ENCODE data around the gene PRR3.

PRR3 gene

GRCh38 chr6:30572148-30572547 lies 15.1 kb downstream of the PRR3 start:
- DNase-seq = no peak

GRCh38 chr6:30573113-30573512 lies 16.0 kb downstream of the PRR3 start:
- no peak for DNase-seq

GRCh38 chr6:30578051-30578450 lies 21.0 kb downstream of the PRR3 start:
- DNase-seq = no peak

GRCh38 chr6:30583921-30584320 lies 26.8 kb downstream of the PRR3 start:
- no peak for DNase-seq

GRCh38 chr6:30589754-30590358 lies 32.8 kb downstream of the PRR3 start:
- no peak for DNase-seq

- DNase-seq = no peak
Observed at GRCh38 chr6:30590509-30590908, 33.4 kb downstream of the PRR3 start.

- DNase-seq = no peak
Observed at GRCh38 chr6:30591008-30591407, 33.9 kb downstream of the PRR3 start.

GRCh38 chr6:30592287-30592686 lies 35.2 kb downstream of the PRR3 start:
- no peak for DNase-seq

GRCh38 chr6:30597315-30598144 lies 40.4 kb downstream of the PRR3 start:
- DNase-seq = peak; percentile 57

GRCh38 chr6:30598912-30599624 lies 42.0 kb downstream of the PRR3 start:
- no peak for DNase-seq

GRCh38 chr6:30599625-30600324 lies 42.7 kb downstream of the PRR3 start:
- no peak for DNase-seq

GRCh38 chr6:30600451-30600961 lies 43.4 kb downstream of the PRR3 start:
- DNase-seq = no peak

- DNase-seq = no peak
Observed at GRCh38 chr6:30601436-30601814, 44.3 kb downstream of the PRR3 start.

GRCh38 chr6:30601815-30602641 lies 44.9 kb downstream of the PRR3 start:
- DNase-seq = no peak

GRCh38 chr6:30603961-30604360 lies 46.9 kb downstream of the PRR3 start:
- no peak for DNase-seq

- no peak for DNase-seq
Observed at GRCh38 chr6:30610065-30610464, 53.0 kb downstream of the PRR3 start.

- DNase-seq = no peak
Observed at GRCh38 chr6:30611150-30611855, 54.2 kb downstream of the PRR3 start.

- no peak for DNase-seq
Observed at GRCh38 chr6:30611856-30612194, 54.7 kb downstream of the PRR3 start.

GRCh38 chr6:30612213-30612612 lies 55.1 kb downstream of the PRR3 start:
- peak; percentile 18 for DNase-seq

- peak; percentile 49 for DNase-seq
Observed at GRCh38 chr6:30612687-30613248, 55.7 kb downstream of the PRR3 start.
